ENCODE data around the gene IGSF6. TPM values are rescaled to one million over a fixed set of nuclear protein-coding genes. Genes with fewer than 3 reads are reported as not detected.
A peak's percentile ranks its signal among the peaks of the same experiment; 100 is the strongest.
"Not testable (repeated sequence)": the region's sequence is repeated elsewhere in the genome, so short reads cannot be mapped to it uniquely, and the experiment has no call there.

IGSF6 gene
- total RNA-seq, 2 donors from 2014 or later, result not detected

GRCh38 chr16:21631376-21631775 is 21.0 kb downstream of the IGSF6 start:
- not testable (repeated sequence) for H3K9me3 Mint-ChIP-seq; ATAC-seq; H3K4me3 Mint-ChIP-seq; H3K27me3 Mint-ChIP-seq; DNase-seq (ENCODE audit: low spot score)
- Mint-ChIP-seq H3K27ac (peak overlapping the region in 1 of 2 donors; percentile 54), H3K36me3 (peaks cover 15% of the 10 kb centered on the region), H3K4me1 (ENCODE audit: low read depth in 2 of 2) (peaks cover 24 to 25% of the 10 kb centered on the region in 2 donors)

GRCh38 chr16:21630866-21631265 is 21.5 kb downstream of the IGSF6 start:
- not testable (repeated sequence) for H3K27me3 Mint-ChIP-seq; H3K27ac Mint-ChIP-seq; ATAC-seq; DNase-seq (ENCODE audit: low spot score); H3K4me3 Mint-ChIP-seq; H3K9me3 Mint-ChIP-seq
- H3K4me1 Mint-ChIP-seq (ENCODE audit: low read depth in 2 of 2), result peaks cover 24 to 30% of the 10 kb centered on the region in 2 donors
- peaks cover 18% of the 10 kb centered on the region for H3K36me3 Mint-ChIP-seq

GRCh38 chr16:21629616-21630539 is 22.5 kb downstream of the IGSF6 start:
- peaks cover 25% of the 10 kb centered on the region for H3K36me3 Mint-ChIP-seq
- peaks cover 29 to 30% of the 10 kb centered on the region in 2 donors for H3K4me1 Mint-ChIP-seq (ENCODE audit: low read depth in 2 of 2)
- ATAC-seq, result not testable (repeated sequence)

GRCh38 chr16:21628772-21629171 is 23.6 kb downstream of the IGSF6 start:
- Mint-ChIP-seq H3K9me3 (no peaks in the 10 kb centered on the region), H3K36me3 (peaks cover 28% of the 10 kb centered on the region), H3K4me3 (no peak overlapping the region), H3K4me1 (ENCODE audit: low read depth in 2 of 2) (peaks cover 29 to 30% of the 10 kb centered on the region in 2 donors), H3K27ac (no peak overlapping the region), H3K27me3 (no peaks in the 10 kb centered on the region)
- DNase-seq (ENCODE audit: low spot score) (no peak), ATAC-seq (no peak)

More at GRCh38 chr16:21629616-21630539, 22.5 kb downstream of the IGSF6 start:
- not testable (repeated sequence) for H3K4me3 Mint-ChIP-seq; H3K27me3 Mint-ChIP-seq; DNase-seq (ENCODE audit: low spot score); H3K27ac Mint-ChIP-seq; H3K9me3 Mint-ChIP-seq

- Mint-ChIP-seq H3K27ac (no peak overlapping the region), H3K9me3 (no peaks in the 10 kb centered on the region), H3K27me3 (no peaks in the 10 kb centered on the region), H3K4me1 (ENCODE audit: low read depth in 2 of 2) (peaks cover 29 to 30% of the 10 kb centered on the region in 2 donors), H3K4me3 (no peak overlapping the region), H3K36me3 (peaks cover 28% of the 10 kb centered on the region)
- no peak for DNase-seq (ENCODE audit: low spot score)
- no peak for ATAC-seq
These were observed 24.2 kb downstream of the IGSF6 start for GRCh38 chr16:21628121-21628726.

- H3K4me3 Mint-ChIP-seq, result peak overlapping the region; percentile 84
- H3K36me3 Mint-ChIP-seq, result peaks cover 28% of the 10 kb centered on the region
- H3K9me3 Mint-ChIP-seq, result no peaks in the 10 kb centered on the region
- H3K4me1 Mint-ChIP-seq (ENCODE audit: low read depth in 2 of 2), result peaks cover 20 to 23% of the 10 kb centered on the region in 2 donors
- DNase-seq (ENCODE audit: low spot score), result no peak
- no peaks in the 10 kb centered on the region for H3K27me3 Mint-ChIP-seq
- H3K27ac Mint-ChIP-seq, result peak overlapping the region; percentile 86 to 93
- ATAC-seq, result peak; percentile 96 to 98
These were observed 25.6 kb downstream of the IGSF6 start for GRCh38 chr16:21626659-21627277.

- Mint-ChIP-seq H3K27me3 (no peaks in the 10 kb centered on the region), H3K4me3 (no peak overlapping the region), H3K4me1 (ENCODE audit: low read depth in 2 of 2) (peaks cover 20 to 25% of the 10 kb centered on the region in 2 donors), H3K27ac (no peak overlapping the region), H3K36me3 (peaks cover 29% of the 10 kb centered on the region), H3K9me3 (no peaks in the 10 kb centered on the region)
- no peak for ATAC-seq
- no peak for DNase-seq (ENCODE audit: low spot score)
These were observed 27.4 kb downstream of the IGSF6 start for GRCh38 chr16:21625026-21625425.

- no peaks in the 10 kb centered on the region for H3K9me3 Mint-ChIP-seq
- no peaks in the 10 kb centered on the region for H3K27me3 Mint-ChIP-seq
- H3K4me3 Mint-ChIP-seq, result no peak overlapping the region
- no peak for DNase-seq (ENCODE audit: low spot score)
- ATAC-seq, result no peak
- peaks cover 34% of the 10 kb centered on the region for H3K36me3 Mint-ChIP-seq
- no peak overlapping the region for H3K27ac Mint-ChIP-seq
- H3K4me1 Mint-ChIP-seq (ENCODE audit: low read depth in 2 of 2), result peaks cover 30 to 32% of the 10 kb centered on the region in 2 donors
These were observed 29.9 kb downstream of the IGSF6 start for GRCh38 chr16:21622545-21622944.

- Mint-ChIP-seq H3K27me3 (no peaks in the 10 kb centered on the region), H3K4me3 (no peak overlapping the region), H3K27ac (no peak overlapping the region), H3K36me3 (peaks cover 21% of the 10 kb centered on the region), H3K4me1 (ENCODE audit: low read depth in 2 of 2) (peaks cover 30 to 34% of the 10 kb centered on the region in 2 donors), H3K9me3 (no peaks in the 10 kb centered on the region)
- ATAC-seq, result no peak
- no peak for DNase-seq (ENCODE audit: low spot score)
These were observed 31.8 kb downstream of the IGSF6 start for GRCh38 chr16:21620592-21620991.

GRCh38 chr16:21619765-21620425 is 32.5 kb downstream of the IGSF6 start:
- H3K4me3 Mint-ChIP-seq, result no peak overlapping the region
- H3K9me3 Mint-ChIP-seq, result no peaks in the 10 kb centered on the region
- no peak overlapping the region for H3K27ac Mint-ChIP-seq
- H3K4me1 Mint-ChIP-seq (ENCODE audit: low read depth in 2 of 2), result peaks cover 27 to 34% of the 10 kb centered on the region in 2 donors
- ATAC-seq (no peak), DNase-seq (ENCODE audit: low spot score) (no peak)
- H3K27me3 Mint-ChIP-seq, result no peaks in the 10 kb centered on the region
- H3K36me3 Mint-ChIP-seq, result peaks cover 15% of the 10 kb centered on the region

GRCh38 chr16:21618281-21618680 is 34.1 kb downstream of the IGSF6 start:
- Mint-ChIP-seq H3K27me3 (no peaks in the 10 kb centered on the region), H3K27ac (peak overlapping the region in 1 of 2 donors; percentile 55), H3K36me3 (peaks cover 18% of the 10 kb centered on the region), H3K4me1 (ENCODE audit: low read depth in 2 of 2) (peaks cover 27 to 41% of the 10 kb centered on the region in 2 donors), H3K4me3 (no peak overlapping the region), H3K9me3 (no peaks in the 10 kb centered on the region)
- ATAC-seq, result no peak
- no peak for DNase-seq (ENCODE audit: low spot score)

GRCh38 chr16:21617607-21618006 is 34.8 kb downstream of the IGSF6 start:
- Mint-ChIP-seq H3K4me3 (no peak overlapping the region), H3K27me3 (no peaks in the 10 kb centered on the region), H3K27ac (peak overlapping the region in 1 of 2 donors; percentile 55), H3K4me1 (ENCODE audit: low read depth in 2 of 2) (peaks cover 29 to 43% of the 10 kb centered on the region in 2 donors), H3K9me3 (no peaks in the 10 kb centered on the region), H3K36me3 (peaks cover 18% of the 10 kb centered on the region)
- DNase-seq (ENCODE audit: low spot score), result no peak
- ATAC-seq, result peak; percentile 68 to 70

GRCh38 chr16:21614896-21615295 is 37.5 kb downstream of the IGSF6 start:
- no peaks in the 10 kb centered on the region for H3K27me3 Mint-ChIP-seq
- H3K9me3 Mint-ChIP-seq, result no peaks in the 10 kb centered on the region
- H3K4me3 Mint-ChIP-seq, result no peak overlapping the region
- no peak for DNase-seq (ENCODE audit: low spot score)
- no peak for ATAC-seq
- H3K36me3 Mint-ChIP-seq, result peaks cover 16% of the 10 kb centered on the region
- peak overlapping the region; percentile 26 to 67 for H3K27ac Mint-ChIP-seq
- H3K4me1 Mint-ChIP-seq (ENCODE audit: low read depth in 2 of 2), result peaks cover 42 to 64% of the 10 kb centered on the region in 2 donors

Measured in natural killer cell treated with Interleukin-12 subunit alpha and Interleukin-12 subunit beta and Interleukin-15 and Interleukin-18, amount 100 ng/mL, for 72 hours (primary cell).